ENCODE measurements around the gene LY9.

LY9 gene

DNA sequence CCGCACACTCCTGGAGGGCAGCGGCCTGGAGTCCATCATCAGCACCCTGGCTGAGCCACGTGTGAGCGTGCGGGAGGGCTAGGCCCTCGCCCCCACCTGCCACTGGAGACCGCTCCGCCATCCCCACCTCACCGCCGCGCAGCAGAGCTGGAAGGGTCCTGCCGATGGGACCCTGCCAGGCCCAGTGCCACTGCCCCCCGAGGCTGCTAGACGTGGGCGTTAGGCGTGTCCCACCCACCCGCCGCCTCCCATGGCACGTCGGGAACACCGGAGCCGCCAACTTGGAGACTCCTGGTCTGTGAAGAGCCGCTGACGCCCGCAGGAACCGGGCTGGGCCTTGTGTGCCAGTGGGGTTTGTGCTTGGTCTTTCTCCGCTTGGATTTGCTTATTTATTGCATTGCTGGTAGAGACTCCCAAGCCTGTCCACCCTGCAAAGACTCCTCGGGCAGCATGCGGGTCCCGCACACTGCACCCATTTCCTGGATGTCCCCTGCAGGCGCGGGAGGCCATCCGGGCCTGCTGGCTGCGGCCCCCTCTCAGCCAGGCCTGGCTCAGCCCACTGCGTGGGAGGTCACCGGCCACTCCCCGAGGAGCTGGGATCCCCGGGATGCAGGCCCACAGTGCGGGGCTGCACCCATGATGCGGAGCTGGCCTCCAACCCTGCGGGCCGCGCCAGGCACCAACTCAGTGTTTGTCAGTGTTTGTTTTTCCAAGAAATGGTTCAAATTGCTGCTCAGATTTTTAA lies 6.0 kb downstream of the LY9 start:
- DNase-seq (ENCODE audit: low read depth in 3 of 3) = no peak

DNA sequence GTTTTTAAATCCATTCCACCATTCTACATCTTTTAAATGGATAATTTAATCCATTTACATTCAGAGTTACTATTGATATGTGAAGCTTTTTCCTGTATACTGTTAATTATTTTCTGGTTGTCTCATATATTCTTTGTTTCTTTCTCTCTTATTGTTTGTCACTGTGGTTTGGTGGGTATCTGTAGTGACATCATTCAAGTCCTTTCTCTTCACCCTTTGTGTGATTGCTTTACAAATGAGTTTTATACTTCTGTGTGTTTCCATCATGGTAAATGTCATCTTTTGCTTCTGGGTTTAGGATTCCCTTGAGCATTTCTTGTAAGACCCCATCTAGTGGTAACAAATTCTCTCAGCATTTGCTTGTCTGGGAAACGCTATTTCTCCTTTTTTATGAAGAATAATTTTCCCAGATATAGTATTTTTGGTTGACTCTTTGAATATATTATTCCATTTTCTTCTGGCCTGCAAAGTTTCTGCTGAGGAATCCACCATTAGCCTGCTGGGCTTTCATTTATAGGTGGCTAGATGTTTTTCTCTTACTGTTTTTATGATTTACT lies 10.2 kb downstream of the LY9 start:
- no peak for DNase-seq (ENCODE audit: low read depth in 3 of 3)

DNA sequence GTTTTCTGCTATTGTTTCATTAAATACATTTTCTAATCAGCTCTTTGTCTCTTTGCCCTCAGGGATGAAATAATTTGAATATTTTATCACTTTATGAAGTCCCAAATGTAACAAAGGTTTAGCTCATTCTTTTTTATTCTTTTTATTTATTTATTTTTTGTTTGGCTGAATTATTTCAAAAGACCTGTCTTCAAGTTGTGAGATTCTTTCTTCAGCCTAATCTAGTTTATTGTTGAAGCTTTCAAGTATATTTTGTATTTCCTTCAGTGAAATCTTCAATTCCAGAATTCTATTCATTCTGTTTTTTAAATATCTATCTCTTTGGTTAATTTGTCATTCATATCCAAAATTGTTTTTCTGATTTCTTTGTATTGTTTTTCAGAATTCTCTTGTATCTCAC lies 10.8 kb downstream of the LY9 start:
- no peak for DNase-seq (ENCODE audit: low read depth in 3 of 3)

DNA sequence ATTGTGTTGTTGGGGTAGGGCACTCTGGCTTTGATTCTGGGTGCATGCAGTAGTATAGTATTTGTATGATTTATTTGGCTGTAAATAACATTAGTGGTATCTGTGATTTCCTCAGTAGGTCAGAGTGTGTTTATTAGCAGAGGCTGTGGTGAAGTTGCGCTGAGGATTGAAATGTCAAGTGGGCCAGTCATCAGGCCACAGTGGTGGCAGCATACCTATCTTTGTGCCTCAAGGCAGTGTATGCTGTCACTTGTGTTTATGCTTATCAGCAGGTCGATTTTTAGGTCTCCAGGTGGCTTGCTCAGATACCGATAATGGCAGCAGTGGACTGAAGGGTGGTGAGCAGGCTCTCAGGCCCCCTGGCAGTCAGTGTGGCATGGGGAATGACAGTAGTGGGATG lies 11.3 kb downstream of the LY9 start:
- no peak for DNase-seq (ENCODE audit: low read depth in 3 of 3)

DNA sequence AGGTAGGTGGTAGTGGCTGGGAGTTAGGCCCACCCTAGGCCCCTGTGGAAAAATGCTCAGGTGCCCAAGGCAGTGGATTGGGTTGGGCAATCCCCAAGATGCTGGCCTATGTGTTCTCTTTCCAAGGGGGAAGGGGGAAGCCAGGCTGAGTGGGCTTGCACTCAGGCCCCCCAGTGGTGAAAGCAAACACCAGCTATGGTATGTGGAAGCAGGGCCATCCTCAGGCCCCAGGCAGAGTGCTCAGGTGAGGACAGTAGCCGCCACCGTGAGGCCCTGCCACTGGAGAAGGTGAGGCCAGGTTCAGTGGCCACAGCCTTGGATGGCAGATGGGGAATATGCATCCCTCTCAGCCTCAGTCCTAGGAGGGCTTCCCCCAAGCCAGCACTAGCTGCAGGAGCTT lies 11.8 kb downstream of the LY9 start:
- no peak for DNase-seq (ENCODE audit: low read depth in 3 of 3)

DNA sequence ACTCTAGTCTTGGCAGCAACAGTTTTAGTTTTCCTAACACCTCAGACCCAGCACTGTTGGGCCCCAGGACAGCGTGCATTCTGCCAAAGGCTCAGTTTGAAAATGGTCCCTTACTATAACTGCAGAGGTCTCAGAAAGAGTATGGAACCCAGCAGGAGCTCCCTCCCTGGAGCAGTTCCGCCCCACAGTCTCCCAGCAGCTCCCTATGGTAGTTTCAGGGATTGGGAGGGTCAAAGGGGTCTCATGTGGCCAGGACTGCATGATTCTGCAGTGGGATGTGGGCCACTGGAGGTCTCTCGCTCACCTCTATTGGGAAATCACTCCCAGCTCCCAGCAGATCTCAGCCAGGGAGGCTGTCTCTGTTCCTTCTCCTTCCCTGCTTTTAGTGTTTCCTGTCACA lies 12.3 kb downstream of the LY9 start:
- no peak for DNase-seq (ENCODE audit: low read depth in 3 of 3)

DNA sequence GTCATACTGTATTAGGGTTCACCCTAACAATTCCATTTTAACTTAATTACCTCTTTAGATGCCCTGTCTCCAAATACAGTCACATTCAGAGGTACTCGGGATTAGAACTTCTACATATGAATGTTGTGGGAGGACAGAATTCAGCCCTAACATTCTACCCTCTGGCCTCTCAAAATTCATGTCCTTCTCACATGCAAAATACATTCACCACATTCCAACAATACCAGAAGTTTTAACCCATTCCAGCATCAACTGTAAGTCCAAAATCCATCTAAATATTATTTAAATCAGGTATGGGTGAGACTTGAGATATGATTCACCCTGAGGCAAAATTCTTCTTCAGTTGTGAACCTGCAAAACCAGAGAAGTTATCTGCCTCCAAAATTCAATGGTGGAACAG lies 14.5 kb downstream of the LY9 start:
- DNase-seq (ENCODE audit: low read depth in 3 of 3) = no peak

DNA sequence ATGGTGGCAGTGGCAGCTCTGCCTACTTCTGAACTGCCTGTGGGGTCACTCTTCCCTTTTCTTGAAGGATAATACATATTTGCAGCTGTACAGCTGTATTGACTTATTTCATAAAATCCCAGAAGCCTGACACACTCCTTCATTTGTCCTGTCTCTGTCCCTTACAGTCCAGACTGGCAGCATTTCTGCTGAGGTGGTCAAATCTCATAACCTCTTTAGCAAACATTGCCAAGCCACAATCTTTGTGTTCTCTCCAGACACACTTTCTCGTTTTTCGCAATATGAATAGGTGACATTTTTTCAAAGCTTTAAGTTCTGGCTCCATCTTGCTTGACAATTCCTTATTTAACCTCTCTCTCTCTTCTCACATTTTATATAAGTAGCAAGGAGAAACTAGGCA lies 15.2 kb downstream of the LY9 start:
- DNase-seq (ENCODE audit: low read depth in 3 of 3) = no peak

DNA sequence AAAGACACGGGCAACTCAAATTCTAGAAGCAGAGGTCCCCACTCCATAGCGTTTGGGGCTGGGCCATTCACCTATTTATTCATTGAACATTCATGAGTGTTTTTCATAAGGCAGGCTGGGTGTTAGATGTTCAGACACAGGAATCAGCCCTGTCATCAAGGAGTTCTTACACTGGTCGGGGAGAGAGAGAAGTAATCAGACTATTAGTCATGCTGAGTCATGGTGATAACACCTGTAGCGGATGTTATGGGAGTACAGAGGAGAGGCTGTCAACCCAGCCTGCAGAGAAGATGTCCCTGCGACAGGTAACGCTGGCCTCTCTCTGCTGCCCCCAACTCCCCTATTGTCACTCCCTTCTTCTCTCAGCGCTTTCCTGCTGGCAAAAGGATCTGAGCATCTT lies 17.2 kb downstream of the LY9 start:
- no peak for DNase-seq (ENCODE audit: low read depth in 3 of 3)

DNA sequence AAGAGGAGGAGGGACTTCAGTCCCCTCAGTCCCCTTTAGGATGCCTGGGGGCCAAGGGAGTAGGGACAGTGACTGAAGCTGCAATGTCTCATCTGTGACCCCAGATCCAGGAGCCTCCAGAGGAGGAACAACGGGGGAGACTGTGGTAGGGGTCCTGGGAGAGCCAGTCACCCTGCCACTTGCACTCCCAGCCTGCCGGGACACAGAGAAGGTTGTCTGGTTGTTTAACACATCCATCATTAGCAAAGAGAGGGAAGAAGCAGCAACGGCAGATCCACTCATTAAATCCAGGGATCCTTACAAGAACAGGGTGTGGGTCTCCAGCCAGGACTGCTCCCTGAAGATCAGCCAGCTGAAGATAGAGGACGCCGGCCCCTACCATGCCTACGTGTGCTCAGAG lies 18.3 kb downstream of the LY9 start:
- DNase-seq (ENCODE audit: low read depth in 3 of 3) = no peak

DNA sequence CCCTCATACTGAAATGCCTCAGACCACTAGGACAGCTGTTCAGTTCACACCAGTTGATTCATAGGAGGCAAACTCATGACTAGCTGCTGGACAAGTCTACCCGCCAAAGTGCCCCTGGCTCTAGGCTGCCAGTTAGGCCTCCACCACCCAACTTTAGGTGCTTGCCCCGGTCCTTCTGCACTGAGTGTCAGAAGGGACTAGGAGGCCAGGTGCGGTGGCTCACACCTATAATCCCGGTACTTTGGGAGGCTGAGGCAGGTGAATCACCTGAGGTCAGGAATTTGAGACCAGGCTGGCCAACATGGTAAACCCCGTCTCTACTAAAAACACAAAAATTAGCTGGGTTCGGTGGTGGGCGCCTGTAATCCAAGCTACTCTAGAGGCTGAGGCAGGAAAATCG lies 18.9 kb downstream of the LY9 start:
- DNase-seq (ENCODE audit: low read depth in 3 of 3) = no peak

DNA sequence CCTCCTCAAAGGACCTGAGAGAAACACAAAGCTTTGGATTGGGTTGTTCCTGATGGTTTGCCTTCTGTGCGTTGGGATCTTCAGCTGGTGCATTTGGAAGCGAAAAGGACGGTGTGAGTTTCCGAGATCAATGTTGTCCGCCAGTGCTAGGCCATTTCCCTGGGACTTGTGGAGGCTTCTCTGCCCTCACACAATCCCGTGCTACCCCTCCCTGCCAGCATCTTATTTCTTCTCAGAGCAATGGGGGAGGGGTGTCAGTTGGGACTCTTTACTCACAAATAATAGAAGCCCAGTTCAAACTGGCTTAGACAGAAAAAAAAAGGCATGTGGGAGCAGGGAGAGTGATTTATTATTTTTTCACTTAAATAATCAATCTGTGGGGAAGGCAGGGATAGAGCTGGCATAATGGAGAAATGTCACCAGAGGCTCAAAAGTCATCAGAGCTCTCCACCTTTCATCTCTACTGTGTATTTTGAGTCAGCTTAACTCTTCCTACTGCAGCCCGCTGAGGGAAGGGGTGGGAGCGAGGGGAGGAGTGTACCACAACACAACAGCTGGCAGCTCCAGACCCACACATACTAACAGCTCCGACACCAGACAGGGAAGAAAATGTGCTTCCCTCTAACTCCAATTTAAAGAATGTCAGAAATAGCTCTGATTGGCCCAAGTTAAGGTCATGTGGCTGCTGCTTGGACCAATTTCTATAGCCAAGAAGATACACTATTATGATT lies 22.4 kb downstream of the LY9 start:
- DNase-seq (ENCODE audit: low read depth in 3 of 3) = no peak

DNA sequence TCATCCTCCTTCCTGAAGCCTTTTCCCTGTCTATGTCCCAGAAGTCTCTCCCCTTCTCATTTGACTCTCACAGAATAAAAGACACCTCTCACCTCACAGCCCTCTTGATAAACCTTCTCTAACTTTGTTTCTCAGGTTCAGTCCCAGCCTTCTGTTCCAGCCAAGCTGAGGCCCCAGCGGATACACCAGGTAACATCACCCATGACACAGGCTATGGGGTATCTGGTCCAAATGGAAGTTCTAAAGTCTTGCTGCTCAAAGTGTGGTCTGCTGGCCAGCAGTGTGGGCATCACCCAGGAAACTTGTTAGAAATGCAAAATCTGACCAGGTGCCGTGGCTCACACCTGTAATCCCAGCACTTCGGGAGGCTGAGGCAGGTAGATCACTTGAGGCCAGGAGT lies 23.2 kb downstream of the LY9 start:
- no peak for DNase-seq (ENCODE audit: low read depth in 3 of 3)

DNA sequence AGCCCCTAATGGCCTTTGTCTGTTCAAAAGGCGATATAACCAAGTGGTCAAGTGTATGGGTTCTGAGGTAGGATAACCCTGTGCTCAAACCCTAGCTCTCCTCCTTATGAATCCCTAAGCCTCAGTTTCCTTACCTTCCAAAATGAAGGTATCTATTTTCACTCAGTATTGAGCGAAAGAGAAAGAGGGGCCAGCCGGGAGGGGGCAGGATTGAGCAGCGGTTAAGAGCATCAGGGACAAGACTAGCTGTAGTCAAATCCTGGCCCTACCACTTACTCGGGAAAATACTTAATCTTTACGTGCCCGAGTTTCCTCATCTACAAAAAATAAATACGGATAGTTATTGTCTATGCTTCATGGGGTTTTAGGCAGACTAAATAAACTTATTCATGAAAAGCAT lies 25.7 kb downstream of the LY9 start:
- no peak for DNase-seq (ENCODE audit: low read depth in 3 of 3)

DNA sequence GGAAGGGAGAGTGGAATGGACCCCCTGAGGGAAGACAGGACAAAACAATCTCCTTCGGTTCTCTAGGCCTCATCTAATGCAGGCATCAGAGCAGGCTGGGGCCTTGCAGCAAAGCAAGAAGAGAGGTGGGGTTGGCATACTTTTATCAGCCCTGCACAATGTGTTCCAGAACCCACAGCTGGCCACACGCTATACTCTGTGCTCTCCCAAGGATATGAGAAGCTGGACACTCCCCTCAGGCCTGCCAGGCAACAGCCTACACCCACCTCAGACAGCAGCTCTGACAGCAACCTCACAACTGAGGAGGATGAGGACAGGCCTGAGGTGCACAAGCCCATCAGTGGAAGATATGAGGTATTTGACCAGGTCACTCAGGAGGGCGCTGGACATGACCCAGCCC lies 27.3 kb downstream of the LY9 start:
- DNase-seq (ENCODE audit: low read depth in 3 of 3) = no peak

DNA sequence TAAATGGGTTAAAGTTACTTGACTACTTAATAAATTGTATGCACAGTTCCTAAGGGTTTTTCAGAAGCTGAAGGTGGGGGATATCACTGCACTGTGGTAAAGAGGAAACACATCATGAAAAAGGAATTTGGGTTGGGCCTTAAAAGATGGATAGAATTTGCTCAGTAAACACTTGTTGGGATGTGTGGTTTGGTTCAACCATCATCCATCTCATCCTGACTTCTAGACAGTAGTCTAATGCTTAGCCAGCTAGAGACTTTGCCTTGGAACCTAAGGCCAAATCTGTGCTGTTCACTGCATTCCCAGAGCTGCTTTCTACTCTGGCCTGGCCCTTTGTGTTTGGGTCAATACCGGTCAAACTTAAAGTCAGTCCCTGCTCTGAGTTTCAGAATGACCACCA lies 30.6 kb downstream of the LY9 start:
- DNase-seq (ENCODE audit: low read depth in 3 of 3) = no peak

DNA sequence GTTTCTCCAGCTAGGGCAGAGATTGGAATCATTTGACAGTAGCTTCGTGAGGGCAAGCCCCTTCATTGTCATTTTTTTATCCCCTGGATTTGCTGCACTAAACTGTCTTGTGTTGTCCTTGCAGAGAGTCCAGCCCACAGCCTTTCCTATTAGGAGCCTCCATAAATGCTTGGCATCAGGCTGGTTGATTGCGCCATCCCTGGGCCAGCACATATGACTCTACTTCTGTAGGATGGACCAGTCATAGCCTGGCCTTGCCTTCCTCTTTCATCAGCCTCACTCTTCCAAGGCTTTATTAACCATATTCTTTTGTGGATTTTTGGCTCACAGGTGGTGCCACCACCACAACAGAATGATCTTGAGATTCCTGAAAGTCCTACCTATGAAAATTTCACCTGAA lies 31.4 kb downstream of the LY9 start:
- no peak for DNase-seq (ENCODE audit: low read depth in 3 of 3)

DNA sequence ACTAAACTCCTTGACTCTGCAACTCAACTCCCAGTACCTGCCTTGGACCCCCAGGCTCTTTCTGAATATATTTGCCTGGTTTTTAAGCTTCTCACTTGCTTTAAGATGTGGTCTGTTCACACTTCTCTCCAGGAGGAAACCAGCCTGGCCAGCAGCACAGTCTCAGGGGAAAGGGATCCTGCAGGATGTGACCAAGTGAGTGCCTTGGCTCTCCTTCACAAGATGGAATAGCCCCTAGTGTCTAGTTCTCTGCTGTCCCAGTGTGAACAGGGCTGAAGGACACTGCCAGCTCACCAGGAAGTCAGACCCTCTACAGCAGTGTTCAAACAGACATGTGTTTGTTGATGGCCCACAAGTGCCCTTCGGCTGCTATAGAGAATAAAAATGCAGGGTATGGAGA lies 33.8 kb downstream of the LY9 start:
- DNase-seq (ENCODE audit: low read depth in 3 of 3) = no peak

DNA sequence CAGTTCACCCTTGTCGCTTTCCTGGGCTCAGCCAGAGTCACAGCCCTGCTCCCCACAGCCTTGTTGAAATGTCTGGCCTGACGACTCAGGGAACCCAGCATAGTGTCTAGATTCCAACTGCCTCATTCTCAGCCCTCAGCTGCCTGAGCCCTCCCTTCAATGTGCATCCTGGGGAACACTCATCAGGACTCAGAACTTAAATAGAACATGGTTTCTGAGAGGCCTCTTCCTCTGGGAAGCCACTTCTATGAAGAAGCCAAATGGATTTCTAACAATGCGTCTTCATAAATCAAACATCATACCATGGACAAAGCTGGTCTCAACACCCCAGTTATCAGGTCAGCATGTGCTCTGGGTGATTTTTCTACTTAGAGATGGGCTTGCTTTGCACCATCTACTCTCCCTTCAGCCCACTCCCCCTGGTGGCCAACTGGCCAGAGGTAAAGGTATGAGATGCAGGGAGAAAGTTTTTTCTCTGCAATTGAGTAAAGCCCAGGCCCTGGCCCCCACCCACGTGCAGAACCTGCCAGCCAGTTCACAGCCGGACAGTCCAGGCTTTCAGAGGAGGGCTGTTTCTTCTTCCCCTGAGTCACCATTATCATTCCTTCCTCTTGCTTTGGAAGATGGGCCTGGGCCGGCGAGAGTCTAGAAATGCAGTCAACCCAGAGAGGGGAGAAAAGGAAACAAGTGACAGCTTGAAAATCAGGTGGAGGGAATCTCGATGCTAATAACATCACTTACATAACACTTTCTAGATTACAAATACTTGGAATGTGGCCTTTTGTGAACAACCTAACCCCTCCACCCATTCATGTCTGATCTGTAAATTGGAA lies 34.6 kb downstream of the LY9 start:
- DNase-seq (ENCODE audit: low read depth in 3 of 3) = peak; percentile 56 to 75 (median 70)

DNA sequence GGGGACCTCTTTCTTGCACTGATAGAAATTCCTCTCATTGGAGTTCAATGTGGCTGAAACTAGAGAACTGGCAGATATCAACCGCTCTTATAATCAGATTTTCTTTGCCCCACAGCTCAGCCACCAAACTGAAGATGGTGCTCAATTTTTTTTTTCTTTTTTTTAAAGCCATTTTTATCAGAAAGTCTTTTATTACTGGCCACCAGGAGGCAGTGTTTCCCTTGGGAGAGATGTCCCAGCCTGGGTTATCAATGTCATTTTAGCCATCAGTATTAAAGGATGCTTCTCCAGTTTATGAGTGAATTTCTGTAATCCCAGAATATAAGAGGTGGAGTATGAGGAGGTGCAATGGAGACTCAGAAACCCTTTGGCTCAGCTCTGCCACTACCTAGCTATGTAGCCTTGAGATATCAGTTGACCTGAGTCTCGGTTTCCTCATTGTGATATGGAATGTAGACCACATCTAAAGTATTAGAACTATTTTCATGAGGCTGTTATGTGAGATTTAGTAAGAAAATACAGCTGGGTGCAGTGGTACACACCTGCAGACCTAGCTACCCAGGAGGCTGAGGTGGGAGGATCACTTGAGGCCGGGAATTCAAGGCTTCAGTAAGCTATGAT lies 39.1 kb downstream of the LY9 start:
- peak in 1 of 3 experiments; percentile 40 for DNase-seq (ENCODE audit: low read depth in 3 of 3)

DNA sequence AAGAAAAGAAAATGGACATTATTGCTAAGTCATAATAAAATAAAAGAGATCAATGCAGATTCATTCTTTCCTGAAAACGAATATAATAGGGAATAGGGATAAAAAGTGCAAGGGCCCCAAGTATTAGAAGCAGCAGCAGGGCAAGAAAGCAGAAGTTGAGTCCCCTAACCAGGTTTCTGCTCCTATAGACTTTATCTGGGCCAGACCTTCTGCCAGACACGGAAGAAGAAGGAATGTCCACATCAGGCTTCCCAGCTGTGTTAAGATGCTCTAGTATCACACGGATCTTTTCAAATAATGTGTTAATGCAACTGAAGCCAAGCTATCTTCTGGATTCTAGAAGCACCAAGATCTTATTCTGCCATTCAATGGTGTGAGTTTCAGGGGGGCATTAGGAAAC lies 39.8 kb downstream of the LY9 start:
- DNase-seq (ENCODE audit: low read depth in 3 of 3) = no peak

DNA sequence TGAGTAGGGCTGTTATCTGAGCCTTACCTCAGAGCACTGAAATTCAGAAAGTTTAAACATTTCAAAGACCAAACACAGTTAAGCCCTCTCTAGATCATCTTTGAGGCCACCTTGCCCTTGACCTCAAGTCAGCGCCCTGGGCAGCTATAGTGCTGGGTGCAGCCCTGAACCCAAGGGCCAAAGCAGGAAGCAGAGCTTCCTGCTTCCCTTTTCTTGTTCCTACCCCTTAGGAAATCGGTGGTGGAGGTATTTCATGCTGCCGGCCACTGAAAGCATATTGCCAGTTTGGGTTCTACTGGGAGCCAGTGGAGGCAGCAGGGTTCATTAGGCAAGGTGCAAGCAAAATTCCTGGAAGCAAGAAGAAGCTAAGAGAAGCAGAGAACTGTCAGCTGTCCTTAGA lies 40.6 kb downstream of the LY9 start:
- DNase-seq (ENCODE audit: low read depth in 3 of 3) = no peak
